ENCODE measurements around the gene ASPG. TPM values are rescaled to one million over a fixed set of nuclear protein-coding genes. Genes with fewer than 3 reads are reported as not detected.

Gene ASPG
- total and polyA plus RNA-seq, 2 donors (not counting 1 experiment from before 2014, with no cell fraction given), result not detected

- H3K4me2 ChIP-seq (ENCODE audit: extremely low read depth, insufficient read depth, low read length), result no peak overlapping the region
- no peak for TF ChIP-seq EZH2 (IDR thresholded peaks at IDR 0.05; ENCODE audit: low read length, missing control alignments)
- TF ChIP-seq CTCF (conservative IDR thresholded peaks at IDR 0.05 in 1 of 2, IDR thresholded peaks at IDR 0.05 in 1 of 2; ENCODE audit: low read depth in 1 of 2, low read length in 2 of 2), result no peak
- H3K4me1 ChIP-seq (ENCODE audit: control insufficient read depth, extremely low read depth, insufficient read depth, low read length), result no peaks in the 10 kb centered on the region
- H3K9me3 ChIP-seq (ENCODE audit: control insufficient read depth, insufficient read depth, low read depth, low read length), result no peaks in the 10 kb centered on the region
- H4K20me1 ChIP-seq (ENCODE audit: control insufficient read depth, extremely low read depth, insufficient read depth, low read length), result no peaks in the 10 kb centered on the region
- H3K9ac ChIP-seq (ENCODE audit: insufficient read depth, low read length), result no peak overlapping the region
- DNase-seq (ENCODE audit: low read depth in 2 of 2), result no peak
- H2AFZ ChIP-seq (ENCODE audit: low read length), result no peak overlapping the region
- no peaks in the 10 kb centered on the region for H3K27me3 ChIP-seq (ENCODE audit: control insufficient read depth, insufficient read depth, low read length)
- H3K79me2 ChIP-seq (ENCODE audit: control insufficient read depth, insufficient read depth, low read length), result no peaks in the 10 kb centered on the region
- H3K4me3 ChIP-seq (replicated peaks in 1 of 4; ENCODE audit: control extremely low read depth in 1 of 4, insufficient read depth in 1 of 4, low read depth in 3 of 4, low read length in 4 of 4), result no peak overlapping the region
- no peak overlapping the region for H3K27ac ChIP-seq (ENCODE audit: insufficient read depth, low read length)
- H3K36me3 ChIP-seq (ENCODE audit: control insufficient read depth, insufficient read depth, low read length), result no peaks in the 10 kb centered on the region
These were observed 18.1 kb downstream of the ASPG start for GRCh38 chr14:104103446-104104075.

GRCh38 chr14:104104076-104104901 lies 18.8 kb downstream of the ASPG start:
- Histone ChIP-seq H3K27ac (ENCODE audit: insufficient read depth, low read length) (no peak overlapping the region), H3K4me1 (ENCODE audit: control insufficient read depth, extremely low read depth, insufficient read depth, low read length) (no peaks in the 10 kb centered on the region), H3K9ac (ENCODE audit: insufficient read depth, low read length) (no peak overlapping the region), H3K9me3 (ENCODE audit: control insufficient read depth, insufficient read depth, low read depth, low read length) (no peaks in the 10 kb centered on the region), H2AFZ (ENCODE audit: low read length) (no peak overlapping the region), H4K20me1 (ENCODE audit: control insufficient read depth, extremely low read depth, insufficient read depth, low read length) (no peaks in the 10 kb centered on the region), H3K27me3 (ENCODE audit: control insufficient read depth, insufficient read depth, low read length) (no peaks in the 10 kb centered on the region), H3K79me2 (ENCODE audit: control insufficient read depth, insufficient read depth, low read length) (no peaks in the 10 kb centered on the region), H3K4me3 (replicated peaks in 1 of 4; ENCODE audit: control extremely low read depth in 1 of 4, insufficient read depth in 1 of 4, low read depth in 3 of 4, low read length in 4 of 4) (no peak overlapping the region), H3K36me3 (ENCODE audit: control insufficient read depth, insufficient read depth, low read length) (no peaks in the 10 kb centered on the region), H3K4me2 (ENCODE audit: extremely low read depth, insufficient read depth, low read length) (no peak overlapping the region)
- DNase-seq (ENCODE audit: low read depth in 2 of 2), result no peak
- TF ChIP-seq CTCF (conservative IDR thresholded peaks at IDR 0.05 in 1 of 2, IDR thresholded peaks at IDR 0.05 in 1 of 2; ENCODE audit: low read depth in 1 of 2, low read length in 2 of 2) (no peak), EZH2 (IDR thresholded peaks at IDR 0.05; ENCODE audit: low read length, missing control alignments) (no peak)

- DNase-seq (ENCODE audit: low read depth in 2 of 2), result no peak
- no peak overlapping the region for H3K4me3 ChIP-seq (replicated peaks in 1 of 4; ENCODE audit: control extremely low read depth in 1 of 4, insufficient read depth in 1 of 4, low read depth in 3 of 4, low read length in 4 of 4)
- H3K27me3 ChIP-seq (ENCODE audit: control insufficient read depth, insufficient read depth, low read length), result no peaks in the 10 kb centered on the region
- H3K79me2 ChIP-seq (ENCODE audit: control insufficient read depth, insufficient read depth, low read length), result no peaks in the 10 kb centered on the region
- H3K36me3 ChIP-seq (ENCODE audit: control insufficient read depth, insufficient read depth, low read length), result no peaks in the 10 kb centered on the region
- no peak overlapping the region for H2AFZ ChIP-seq (ENCODE audit: low read length)
- no peak overlapping the region for H3K4me2 ChIP-seq (ENCODE audit: extremely low read depth, insufficient read depth, low read length)
- H3K4me1 ChIP-seq (ENCODE audit: control insufficient read depth, extremely low read depth, insufficient read depth, low read length), result no peaks in the 10 kb centered on the region
- H3K27ac ChIP-seq (ENCODE audit: insufficient read depth, low read length), result no peak overlapping the region
- H3K9me3 ChIP-seq (ENCODE audit: control insufficient read depth, insufficient read depth, low read depth, low read length), result no peaks in the 10 kb centered on the region
- H3K9ac ChIP-seq (ENCODE audit: insufficient read depth, low read length), result no peak overlapping the region
- no peaks in the 10 kb centered on the region for H4K20me1 ChIP-seq (ENCODE audit: control insufficient read depth, extremely low read depth, insufficient read depth, low read length)
- TF ChIP-seq EZH2 (IDR thresholded peaks at IDR 0.05; ENCODE audit: low read length, missing control alignments), result no peak
- TF ChIP-seq CTCF (conservative IDR thresholded peaks at IDR 0.05 in 1 of 2, IDR thresholded peaks at IDR 0.05 in 1 of 2; ENCODE audit: low read depth in 1 of 2, low read length in 2 of 2), result no peak
These were observed 19.7 kb downstream of the ASPG start for GRCh38 chr14:104105071-104105821.
